Measurements from ENCODE around the gene NFASC. TPM values are rescaled to one million over a fixed set of nuclear protein-coding genes. Genes with fewer than 3 reads are reported as not detected.

Gene NFASC
- total and polyA plus RNA-seq, 2 donors (not counting 3 experiments of a cell fraction or from before 2014, with no cell fraction given), result not detected

DNA sequence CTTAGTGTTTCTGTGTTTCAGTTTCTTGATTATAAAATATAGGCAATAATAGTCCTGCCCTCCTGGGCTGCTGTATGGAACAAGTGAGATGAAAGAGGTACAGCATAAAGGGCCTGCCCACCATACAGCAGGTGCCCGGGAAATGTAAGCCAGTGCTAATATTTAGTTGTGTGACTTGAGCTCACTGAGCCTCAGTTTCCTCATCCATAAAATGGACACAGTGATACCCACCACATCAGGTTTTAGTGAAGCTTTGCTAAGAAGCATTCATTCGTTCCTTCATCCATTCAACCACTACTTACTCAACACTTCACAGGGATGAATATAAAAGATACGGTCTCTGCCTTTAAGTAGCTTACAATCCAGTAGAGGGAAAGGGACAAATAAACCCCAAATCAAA is 192.2 kb downstream of the NFASC start:
- Histone ChIP-seq H3K9ac (replicated peaks; ENCODE audit: extremely low read depth, insufficient read depth, low read length) (no peak overlapping the region), H3K36me3 (ENCODE audit: control insufficient read depth in 2 of 2, extremely low read depth in 1 of 2, insufficient read depth in 2 of 2, low read length in 2 of 2) (no peaks in the 10 kb centered on the region), H3K4me3 (replicated peaks in 1 of 3; ENCODE audit: insufficient read depth in 1 of 3, low read depth in 1 of 3, low read length in 3 of 3) (no peak overlapping the region), H2AFZ (ENCODE audit: low read depth, low read length) (no peak overlapping the region), H3K27ac (ENCODE audit: insufficient read depth, low read depth, low read length) (no peak overlapping the region), H3K79me2 (ENCODE audit: control insufficient read depth, insufficient read depth, low read length) (no peaks in the 10 kb centered on the region), H3K4me1 (ENCODE audit: control insufficient read depth, extremely low read depth, insufficient read depth, low read length) (no peaks in the 10 kb centered on the region), H3K9me3 (replicated peaks; ENCODE audit: control insufficient read depth, insufficient read depth, low read length) (no peaks in the 10 kb centered on the region), H3K4me2 (ENCODE audit: insufficient read depth, low read length) (no peak overlapping the region), H4K20me1 (replicated peaks; ENCODE audit: control insufficient read depth, extremely low read depth, insufficient read depth, low read length) (no peaks in the 10 kb centered on the region), H3K27me3 (ENCODE audit: control insufficient read depth in 2 of 2, insufficient read depth in 2 of 2, low read length in 2 of 2) (peaks cover 0 to 2% of the 10 kb centered on the region in 2 experiments), H3K9me1 (replicated peaks; ENCODE audit: control insufficient read depth, extremely low read depth, insufficient read depth, low read length) (no peaks in the 10 kb centered on the region)
- TF ChIP-seq GATA2 (IDR thresholded peaks at IDR 0.05; ENCODE audit: insufficient read depth, insufficient read length, low read depth, low read length) (no peak), JUN (IDR thresholded peaks at IDR 0.05; ENCODE audit: borderline replicate concordance, insufficient read depth, insufficient read length, low read depth) (no peak), POLR2A (IDR thresholded peaks at IDR 0.05; ENCODE audit: low read depth, low read length) (no peak), MYC (IDR thresholded peaks at IDR 0.05; ENCODE audit: low read depth, low read length) (no peak), FOS (IDR thresholded peaks at IDR 0.05; ENCODE audit: borderline replicate concordance, insufficient read depth, low read length) (no peak), POLR2AphosphoS5 (IDR thresholded peaks at IDR 0.05; ENCODE audit: insufficient read depth, low read depth, low read length) (no peak), EZH2 (IDR thresholded peaks at IDR 0.05; ENCODE audit: borderline replicate concordance, low read depth, low read length, severe bottlenecking) (no peak)
- TF ChIP-seq, protein P1, sequence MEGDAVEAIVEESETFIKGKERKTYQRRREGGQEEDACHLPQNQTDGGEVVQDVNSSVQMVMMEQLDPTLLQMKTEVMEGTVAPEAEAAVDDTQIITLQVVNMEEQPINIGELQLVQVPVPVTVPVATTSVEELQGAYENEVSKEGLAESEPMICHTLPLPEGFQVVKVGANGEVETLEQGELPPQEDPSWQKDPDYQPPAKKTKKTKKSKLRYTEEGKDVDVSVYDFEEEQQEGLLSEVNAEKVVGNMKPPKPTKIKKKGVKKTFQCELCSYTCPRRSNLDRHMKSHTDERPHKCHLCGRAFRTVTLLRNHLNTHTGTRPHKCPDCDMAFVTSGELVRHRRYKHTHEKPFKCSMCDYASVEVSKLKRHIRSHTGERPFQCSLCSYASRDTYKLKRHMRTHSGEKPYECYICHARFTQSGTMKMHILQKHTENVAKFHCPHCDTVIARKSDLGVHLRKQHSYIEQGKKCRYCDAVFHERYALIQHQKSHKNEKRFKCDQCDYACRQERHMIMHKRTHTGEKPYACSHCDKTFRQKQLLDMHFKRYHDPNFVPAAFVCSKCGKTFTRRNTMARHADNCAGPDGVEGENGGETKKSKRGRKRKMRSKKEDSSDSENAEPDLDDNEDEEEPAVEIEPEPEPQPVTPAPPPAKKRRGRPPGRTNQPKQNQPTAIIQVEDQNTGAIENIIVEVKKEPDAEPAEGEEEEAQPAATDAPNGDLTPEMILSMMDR (IDR thresholded peaks at IDR 0.05; ENCODE audit: extremely low read depth in 1 of 2, insufficient read depth in 1 of 2, low read depth in 1 of 2, low read length in 2 of 2), result no peak
- TF ChIP-seq, protein P2, sequence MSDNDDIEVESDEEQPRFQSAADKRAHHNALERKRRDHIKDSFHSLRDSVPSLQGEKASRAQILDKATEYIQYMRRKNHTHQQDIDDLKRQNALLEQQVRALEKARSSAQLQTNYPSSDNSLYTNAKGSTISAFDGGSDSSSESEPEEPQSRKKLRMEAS (IDR thresholded peaks at IDR 0.05; ENCODE audit: insufficient read depth, insufficient read length), result no peak
- DNase-seq (ENCODE audit: low read depth, low spot score) (no peak), FAIRE-seq (no peak)
- intact Hi-C loops (cut with micrococcal nuclease), result no loop called here
- dilution Hi-C loops (cut with MboI; ENCODE audit: extremely low pct_ligation_motif_present, low sequenced_read_pairs), result no loop called here
- no TSS peak for BruUV-seq (replicated peaks)
- CTCF ChIA-PET, result interaction anchor here (0.8 to 4.0 kb wide), 16 partner anchors 10 to 211 kb away, joined by 3 to 304 read pairs (median 18); partner anchors contain the start of gene RBBP5
- POLR2A ChIA-PET, result no interaction called here
